H9 (cell line): ENCODE results near the gene KRTAP1-1. TPM values are rescaled to one million over a fixed set of nuclear protein-coding genes. Genes with fewer than 3 reads are reported as not detected.

Experiments used
- DNase-seq: peaks from one replicate; pipeline ENCODE4 v3.0.0-alpha.2; 2017
- H2AFZ ChIP-seq: one replicate; pipeline ENCODE4 v1.6.1; 2013; ENCODE audit warnings: mild to moderate bottlenecking, low read length, control low read depth, moderate library complexity
- H2AK5ac ChIP-seq: 2 replicates; pipeline ENCODE4 v1.6.1; 2013; ENCODE audit warnings: low read length, control low read depth, mixed read lengths; ENCODE audit not compliant: insufficient read length
- H2BK120ac ChIP-seq: one replicate; pipeline ENCODE4 v1.6.1; 2013; ENCODE audit warnings: low read depth, mild to moderate bottlenecking, low read length, control low read depth, inconsistent platforms; ENCODE audit not compliant: poor library complexity, severe bottlenecking
- H2BK12ac ChIP-seq: 2 replicates; pipeline ENCODE4 v1.6.1; 2013; ENCODE audit warnings: low read length, control low read depth, mixed read lengths, low read depth; ENCODE audit not compliant: insufficient read length
- H2BK15ac ChIP-seq: 2 replicates; pipeline ENCODE4 v1.6.1; 2013; ENCODE audit warnings: low read depth, low read length, control low read depth
- H2BK20ac ChIP-seq: one replicate; pipeline ENCODE4 v1.6.1; 2013; ENCODE audit warnings: low read depth, mild to moderate bottlenecking, low read length, control low read depth, inconsistent platforms; ENCODE audit not compliant: poor library complexity, severe bottlenecking
- H2BK5ac ChIP-seq: 2 replicates; pipeline ENCODE4 v1.6.1; 2013; ENCODE audit warnings: low read length, control low read depth, mixed read lengths; ENCODE audit not compliant: insufficient read length
- H3K14ac ChIP-seq: 2 replicates; pipeline ENCODE4 v1.6.1; 2013; ENCODE audit warnings: low read length, control low read depth; ENCODE audit not compliant: insufficient read depth
- H3K18ac ChIP-seq: 2 replicates; pipeline ENCODE4 v1.6.1; 2013; ENCODE audit warnings: low read depth, mild to moderate bottlenecking, mixed read lengths, low read length, control low read depth; ENCODE audit not compliant: insufficient read length
- H3K23ac ChIP-seq: 2 replicates; pipeline ENCODE4 v1.6.1; 2013; ENCODE audit warnings: low read length, control low read depth, mixed read lengths, low read depth; ENCODE audit not compliant: insufficient read length
- H3K23me2 ChIP-seq: 2 replicates; pipeline ENCODE4 v1.6.1; 2013; ENCODE audit warnings: low read depth, mild to moderate bottlenecking, mixed read lengths, low read length, control low read depth; ENCODE audit not compliant: insufficient read length, poor library complexity, severe bottlenecking
- H3K27ac ChIP-seq: 2 replicates; pipeline ENCODE4 v1.5.1; 2013; ENCODE audit warnings: low read length, control low read depth, mixed read lengths, low read depth; ENCODE audit not compliant: insufficient read length
- H3K27me3 ChIP-seq: 2 replicates; pipeline ENCODE4 v1.6.1; 2013; ENCODE audit warnings: low read length, control low read depth, inconsistent platforms; ENCODE audit not compliant: insufficient read depth
- H3K4ac ChIP-seq: 2 replicates; pipeline ENCODE4 v1.6.1; 2013; ENCODE audit warnings: low read depth, mild to moderate bottlenecking, control low read depth, inconsistent platforms, low read length, moderate library complexity
- H3K4me1 ChIP-seq: 2 replicates; pipeline ENCODE4 v1.6.1; 2013; ENCODE audit warnings: low read length, control low read depth, inconsistent platforms; ENCODE audit not compliant: insufficient read depth
- H3K4me2 ChIP-seq: 2 replicates; pipeline ENCODE4 v1.6.1; 2013; ENCODE audit warnings: low read length, control low read depth, mixed read lengths; ENCODE audit not compliant: insufficient read length, insufficient read depth
- H3K56ac ChIP-seq: 2 replicates; pipeline ENCODE4 v1.6.1; 2013; ENCODE audit warnings: low read depth, mild to moderate bottlenecking, mixed read lengths, low read length, control low read depth; ENCODE audit not compliant: insufficient read length
- H3K79me1 ChIP-seq: 2 replicates; pipeline ENCODE4 v1.6.1; 2013; ENCODE audit warnings: low read depth, mild to moderate bottlenecking, moderate library complexity, low read length, control low read depth, inconsistent platforms; ENCODE audit not compliant: insufficient read depth, poor library complexity, severe bottlenecking
- H3K79me2 ChIP-seq: 2 replicates; pipeline ENCODE4 v1.6.1; 2013; ENCODE audit warnings: low read length, control low read depth, inconsistent platforms; ENCODE audit not compliant: insufficient read depth
- H3K9ac ChIP-seq: 2 replicates; pipeline ENCODE4 v1.6.1; 2013; ENCODE audit warnings: low read length, control low read depth, mixed read lengths; ENCODE audit not compliant: insufficient read length; ENCODE audit errors: extremely low read depth
- H3K9me3 ChIP-seq: one replicate; pipeline ENCODE4 v1.6.1; 2013; ENCODE audit warnings: low read depth, low read length, inconsistent platforms; ENCODE audit not compliant: control insufficient read depth
- H3T11ph ChIP-seq: one replicate; pipeline ENCODE4 v1.6.1; 2013; ENCODE audit warnings: mild to moderate bottlenecking, low read length, control low read depth, inconsistent platforms
- H4K20me1 ChIP-seq: one replicate; pipeline ENCODE4 v1.6.1; 2013; ENCODE audit not compliant: control insufficient read depth, insufficient read length, insufficient read depth
- H4K5ac ChIP-seq: 2 replicates; pipeline ENCODE4 v1.6.1; 2013; ENCODE audit warnings: low read depth, mild to moderate bottlenecking, mixed read lengths, low read length, control low read depth; ENCODE audit not compliant: insufficient read length
- H4K8ac ChIP-seq: replicated peaks from 2 replicates; pipeline ENCODE4 v1.6.1; 2013; ENCODE audit warnings: low read length, control low read depth, mixed read lengths, low read depth; ENCODE audit not compliant: insufficient read length
- H4K91ac ChIP-seq: 2 replicates; pipeline ENCODE4 v1.6.1; 2013; ENCODE audit warnings: low read depth, mild to moderate bottlenecking, moderate library complexity, mixed read lengths, low read length, control low read depth; ENCODE audit not compliant: insufficient read length
- H3K27ac Mint-ChIP-seq, 3 experiments: 2 replicates in 2 of 3; 3 replicates in 1 of 3; pipeline ENCODE4 v1.8.0; 2020 to 2021; ENCODE audit warnings: mixed read lengths in 3 of 3, mild to moderate bottlenecking in 1 of 3, moderate library complexity in 1 of 3
- H3K27me3 Mint-ChIP-seq: 2 replicates; pipeline ENCODE4 v1.8.0; 2021; ENCODE audit warnings: low read depth, mild to moderate bottlenecking, moderate library complexity, mixed read lengths
- H3K36me3 Mint-ChIP-seq, 3 experiments: 2 replicates in 2 of 3; 3 replicates in 1 of 3; pipeline ENCODE4 v1.8.0; 2020 to 2021; ENCODE audit warnings: low read depth in 3 of 3, mixed read lengths in 3 of 3; ENCODE audit not compliant: insufficient read depth in 1 of 3
- H3K4me1 Mint-ChIP-seq, 2 experiments: 2 replicates each; pipeline ENCODE4 v1.8.0; 2020; ENCODE audit warnings: mixed read lengths in 2 of 2
- H3K4me3 Mint-ChIP-seq, 2 experiments: 2 replicates in 1 of 2; 3 replicates in 1 of 2; pipeline ENCODE4 v1.8.0; 2020 to 2021; ENCODE audit warnings: mild to moderate bottlenecking in 2 of 2, mixed read lengths in 2 of 2, moderate library complexity in 1 of 2
- H3K9me3 Mint-ChIP-seq, 2 experiments: 2 replicates in 1 of 2; 3 replicates in 1 of 2; pipeline ENCODE4 v1.8.0; 2020; ENCODE audit warnings: mild to moderate bottlenecking in 2 of 2, mixed read lengths in 2 of 2, moderate library complexity in 1 of 2
- CTCF ChIP-seq: fragments of 200-600 bp; sonication (generic); conservative IDR thresholded peaks from 3 replicates; pipeline ENCODE4 v1.8.0; 2021; ENCODE audit warnings: antibody characterized with exemption, mild to moderate bottlenecking
- WGBS: extraction: QIAGEN DNeasy Blood & Tissue Kit; methylation state at CpG from one replicate; pipeline ENCODE4 v1.1.7; 2013; ENCODE audit warnings: missing lambda C conversion rate, low lambda C conversion rate, mixed read lengths; ENCODE audit not compliant: insufficient read length; ENCODE audit errors: extremely low coverage; 5-methylcytosine and 5-hydroxymethylcytosine counted together
- total RNA-seq: library from RNA; stranded (reverse); gene quantifications from 2 replicates; pipeline ENCODE4 v1.2.1, GENCODE V29; 2021

KRTAP1-1 gene
- total RNA-seq, 1 experiment from 2014 or later = not detected

- no peaks in the 10 kb centered on the region for H3K79me1 ChIP-seq
- H3K4me1 ChIP-seq = no peaks in the 10 kb centered on the region
- Mint-ChIP-seq H3K4me1 (peaks cover 0 to 2% of the 10 kb centered on the region in 2 experiments; a peak in 1 of 4 replicates), H3K36me3 (no peaks in the 10 kb centered on the region), H3K4me3 (no peak overlapping the region), H3K27ac (no peak overlapping the region), H3K27me3 (no peaks in the 10 kb centered on the region), H3K9me3 (peaks cover 0 to 3% of the 10 kb centered on the region in 2 experiments; a peak in 1 of 5 replicates)
- no peak overlapping the region for H3K18ac ChIP-seq
- H3K14ac ChIP-seq = no peak overlapping the region
- no peak overlapping the region for H3K9ac ChIP-seq
- no peak overlapping the region for H3K4me2 ChIP-seq
- H2BK15ac ChIP-seq = no peak overlapping the region
- H2BK12ac ChIP-seq = no peak overlapping the region
- no peak overlapping the region for H3K27ac ChIP-seq
- H4K5ac ChIP-seq = no peak overlapping the region
- H2BK120ac ChIP-seq = no peak overlapping the region
- no peak overlapping the region for H2AFZ ChIP-seq
- H3K23ac ChIP-seq = no peak overlapping the region
- no peaks in the 10 kb centered on the region for H4K20me1 ChIP-seq
- no peaks in the 10 kb centered on the region for H3K23me2 ChIP-seq
- H3K27me3 ChIP-seq = no peaks in the 10 kb centered on the region
- no peaks in the 10 kb centered on the region for H3K79me2 ChIP-seq
- H4K8ac ChIP-seq = no peak overlapping the region
- no peak overlapping the region for H4K91ac ChIP-seq
- no peak overlapping the region for H2BK5ac ChIP-seq
- no CpG with 5 or more reads among the region's 3 CpGs for WGBS
- H3K4ac ChIP-seq = no peak overlapping the region
- H2BK20ac ChIP-seq = no peak overlapping the region
- H3T11ph ChIP-seq = no peak overlapping the region
- no peak overlapping the region for H2AK5ac ChIP-seq
- TF ChIP-seq CTCF = no peak
- DNase-seq = no peak
- no peaks in the 10 kb centered on the region for H3K9me3 ChIP-seq
- H3K56ac ChIP-seq = no peak overlapping the region
These were observed 22.7 kb downstream of the KRTAP1-1 start for GRCh38 chr17:41018541-41018940.
